PC-9 (cell line): ENCODE results near the gene SSR4.

Experiments
- CTCF ChIP-seq: fragments of 200-600 bp; sonication (generic); conservative IDR thresholded peaks from 2 replicates; pipeline ENCODE4 v1.6.1; 2017; ENCODE audit warnings: mixed run types, antibody characterized with exemption, mild to moderate bottlenecking, moderate library complexity
- EZH2 ChIP-seq: fragments of 200-600 bp; sonication (generic); IDR thresholded peaks from 2 replicates; pipeline ENCODE4 v1.8.0; 2017; ENCODE audit warnings: antibody characterized with exemption, low read depth

DNA sequence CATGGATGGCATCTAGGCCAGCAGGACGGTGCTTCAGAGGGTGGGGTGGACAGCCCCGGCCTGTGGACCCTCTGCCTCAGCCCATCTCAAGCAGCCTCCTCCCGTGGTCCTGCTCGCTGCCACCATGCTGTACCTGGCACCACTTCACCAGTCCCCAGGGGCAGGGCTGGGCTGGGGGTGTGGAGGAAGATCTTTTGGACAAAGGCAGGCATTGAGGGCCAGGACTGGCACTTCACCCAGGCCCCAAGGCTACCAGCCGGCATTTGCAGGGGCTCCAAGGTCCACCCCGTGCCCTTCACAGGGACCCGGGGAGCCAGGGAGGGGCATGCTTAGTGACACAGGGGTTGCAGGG lies 29.7 kb upstream of the SSR4 start:
- TF ChIP-seq CTCF: no peak
- TF ChIP-seq EZH2: no peak
